GM21390 (cell line): ENCODE data around the gene NPIPB9.

Experiments used
- ATAC-seq: cut with Tn5 transposase; IDR thresholded peaks from one replicate; pipeline ENCODE4 v1.9.1; 2021; ENCODE audit not compliant: unreplicated experiment

The NPIPB9 gene

DNA sequence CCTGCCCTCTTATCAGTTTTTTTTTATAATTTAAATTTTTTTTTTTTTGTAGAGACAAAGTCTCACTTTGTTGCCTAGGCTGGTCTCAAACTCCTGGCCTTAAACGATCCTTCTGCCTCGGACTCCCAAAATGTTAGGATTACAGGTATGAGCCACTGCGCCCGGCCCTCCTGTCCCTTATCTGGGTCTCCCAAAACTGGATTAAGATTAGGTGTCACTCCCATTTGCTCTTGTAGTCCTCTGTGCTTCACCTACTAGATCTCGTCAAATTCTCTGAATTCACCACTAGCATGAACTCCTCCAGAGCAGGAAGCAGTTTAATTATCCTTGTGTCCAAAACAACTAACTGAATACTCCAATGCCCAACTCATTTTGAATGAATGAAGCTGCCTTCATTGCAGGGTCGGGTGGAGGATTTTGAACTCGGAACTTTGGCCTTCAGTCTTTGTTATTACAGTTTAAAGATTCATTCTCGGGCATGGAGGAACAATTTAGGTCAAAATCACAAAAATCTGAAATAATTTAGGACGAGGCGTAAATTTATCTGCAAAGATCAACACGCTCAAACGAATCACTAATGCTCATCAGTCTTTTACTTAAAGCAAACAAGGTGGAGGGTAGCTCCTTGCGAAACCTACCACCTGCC lies 70.4 kb downstream of the NPIPB9 start:
- ATAC-seq = no peak
